Naive thymus-derived CD4-positive, alpha-beta T cell (primary cell): ENCODE results near the gene PTPRM. TPM values are rescaled to one million over a fixed set of nuclear protein-coding genes. Genes with fewer than 3 reads are reported as not detected.

Experiments
- ATAC-seq: fragments of 150-1000 bp; cut with Tn5 transposase; 2 replicates; pipeline ENCODE4 v1.10.0; 2021; ENCODE audit warnings: mild to moderate bottlenecking, moderate library complexity
- CTCF ChIA-PET: fragments of 350-600 bp; sonication (Branson Sonifier 250); formaldehyde crosslinking; loops from one replicate; lab custom pipeline; 2021; ENCODE audit warnings: antibody characterized with exemption; lab: Charles Lee
- POLR2A ChIA-PET: fragments of 350-600 bp; sonication (Branson Sonifier 250); formaldehyde crosslinking; loops from one replicate; lab custom pipeline; 2021; ENCODE audit warnings: antibody characterized with exemption, inconsistent platforms; lab: Charles Lee
- DNase-seq, 9 donors: peaks; one replicate each; pipeline versions ENCODE4 v3.0.0 to v3.0.0-alpha.2; 2020 to 2022; ENCODE audit warnings: mixed read lengths in 1 of 9
- H3K27ac ChIP-seq: one replicate; pipeline ENCODE4 v1.7.0; 2013; ENCODE audit warnings: mild to moderate bottlenecking, low read depth, low read length, moderate library complexity
- H3K27me3 ChIP-seq, 2 donors: one replicate each; pipeline ENCODE4 v1.7.0; 2013; ENCODE audit warnings: low read length in 2 of 2, mild to moderate bottlenecking in 2 of 2, moderate library complexity in 2 of 2; ENCODE audit not compliant: control insufficient read depth in 2 of 2, insufficient read depth in 2 of 2
- H3K36me3 ChIP-seq, 3 experiments: 1 replicate in 2 of 3; 2 replicates in 1 of 3; pipeline ENCODE4 v1.7.0; 2013; ENCODE audit warnings: low read length in 3 of 3, mild to moderate bottlenecking in 3 of 3, moderate library complexity in 1 of 3; ENCODE audit not compliant: insufficient read depth in 3 of 3, control insufficient read depth in 2 of 3
- H3K4me1 ChIP-seq, 2 donors: one replicate each; pipeline ENCODE4 v1.7.0; 2013; ENCODE audit warnings: low read length in 2 of 2, mild to moderate bottlenecking in 2 of 2, moderate library complexity in 1 of 2; ENCODE audit not compliant: control insufficient read depth in 2 of 2, insufficient read depth in 2 of 2
- H3K4me3 ChIP-seq: 2 replicates; pipeline ENCODE4 v1.7.0; 2013; ENCODE audit warnings: mild to moderate bottlenecking, low read length
- H3K9me3 ChIP-seq, 3 experiments: 1 replicate in 2 of 3; 2 replicates in 1 of 3; pipeline ENCODE4 v1.7.0; 2013; ENCODE audit warnings: low read length in 3 of 3; ENCODE audit not compliant: control insufficient read depth in 2 of 3
- H3K27ac Mint-ChIP-seq, 9 donors: one replicate each; pipeline ENCODE4 v1.8.0; 2020 to 2022; ENCODE audit warnings: mixed read lengths in 9 of 9, mild to moderate bottlenecking in 8 of 9, moderate library complexity in 5 of 9, inconsistent platforms in 2 of 9
- H3K27me3 Mint-ChIP-seq, 5 donors: one replicate each; pipeline ENCODE4 v1.8.0; 2021 to 2022; ENCODE audit warnings: mixed read lengths in 5 of 5, mild to moderate bottlenecking in 1 of 5
- H3K36me3 Mint-ChIP-seq, 5 donors: one replicate each; pipeline ENCODE4 v1.8.0; 2020 to 2022; ENCODE audit warnings: mixed read lengths in 5 of 5, mild to moderate bottlenecking in 3 of 5, inconsistent platforms in 1 of 5
- H3K4me1 Mint-ChIP-seq, 7 donors: one replicate each; pipeline ENCODE4 v1.8.0; 2020 to 2022; ENCODE audit warnings: mixed read lengths in 7 of 7, mild to moderate bottlenecking in 3 of 7, inconsistent platforms in 1 of 7
- H3K4me3 Mint-ChIP-seq, 10 donors: one replicate each; pipeline ENCODE4 v1.8.0; 2020 to 2022; ENCODE audit warnings: mild to moderate bottlenecking in 10 of 10, mixed read lengths in 10 of 10, moderate library complexity in 6 of 10, inconsistent platforms in 2 of 10
- H3K9me3 Mint-ChIP-seq, 11 donors: one replicate each; pipeline ENCODE4 v1.8.0; 2020 to 2022; ENCODE audit warnings: mixed read lengths in 11 of 11, mild to moderate bottlenecking in 4 of 11, inconsistent platforms in 1 of 11, moderate library complexity in 1 of 11
- intact Hi-C, 2 donors: fragments of 100-400 bp; cut with micrococcal nuclease; formaldehyde crosslinking; loops; one replicate each; pipeline ENCODE4 v1.15.1; 2023
- polyA plus RNA-seq, 2 donors: library from polyadenylated mRNA; unstranded; fragments of 300-500 nt; fragmentation: Illumina TruSeq; gene quantifications; one replicate each; pipeline ENCODE4 v1.2.3, GENCODE V29; 2021
- total RNA-seq, 6 experiments: library from RNA in 5 of 6; stranded (reverse) in 5 of 6; gene quantifications; 1 replicate in 5 of 6; 2 replicates in 1 of 6; pipeline ENCODE4 v1.2.3 and lab custom pipeline; 2021 to 2026

PTPRM gene
- total and polyA plus RNA-seq, 7 experiments from 2014 or later: 3.8 to 21.2 (median 8.4) TPM

DNA sequence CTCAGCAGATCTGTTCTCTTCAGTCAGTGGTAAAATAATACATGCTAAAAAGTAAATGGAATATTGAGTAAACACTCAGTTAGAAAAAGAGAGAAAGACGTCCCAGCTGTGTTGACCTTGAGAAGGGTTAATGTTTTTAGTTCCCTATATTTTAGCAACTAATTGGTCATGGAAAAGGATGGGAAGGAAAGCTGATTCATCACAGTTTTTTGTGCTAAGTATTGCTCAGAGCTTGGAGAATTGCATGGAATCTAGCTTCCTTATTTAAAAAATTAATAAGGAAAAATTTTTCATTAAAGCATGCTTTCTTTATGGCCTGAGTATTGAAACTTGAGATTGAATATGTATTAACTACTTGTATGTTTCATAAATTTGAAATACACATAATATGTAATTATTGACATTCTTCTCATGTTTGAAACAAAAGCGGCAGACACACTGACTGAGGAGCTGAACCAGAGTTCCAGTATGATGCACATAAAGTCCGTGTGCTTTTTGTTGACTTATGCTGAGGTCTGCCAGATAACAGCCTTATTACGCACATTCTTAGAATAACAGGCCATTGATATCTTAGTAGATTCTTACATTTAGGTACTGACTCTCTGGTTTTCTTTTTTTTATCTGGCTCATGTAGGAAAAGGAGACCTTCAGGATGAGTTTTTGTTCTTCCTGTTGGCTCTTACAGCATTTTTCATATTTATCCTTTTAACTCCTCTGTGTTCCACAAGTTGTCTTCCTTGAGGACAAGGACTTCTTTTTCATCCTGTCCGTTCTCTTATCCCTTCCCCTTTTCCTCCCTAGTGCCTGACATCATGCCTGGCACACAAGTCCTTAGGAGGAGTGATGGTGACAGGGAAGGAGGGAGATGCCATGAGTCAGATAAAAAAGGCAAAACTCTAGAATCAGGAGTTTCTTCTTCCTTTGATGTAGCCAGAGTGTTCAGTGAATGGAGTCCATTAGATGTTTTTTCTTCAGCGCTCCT is 194.1 kb downstream of the PTPRM start:
- CTCF ChIA-PET: no interaction called here

DNA sequence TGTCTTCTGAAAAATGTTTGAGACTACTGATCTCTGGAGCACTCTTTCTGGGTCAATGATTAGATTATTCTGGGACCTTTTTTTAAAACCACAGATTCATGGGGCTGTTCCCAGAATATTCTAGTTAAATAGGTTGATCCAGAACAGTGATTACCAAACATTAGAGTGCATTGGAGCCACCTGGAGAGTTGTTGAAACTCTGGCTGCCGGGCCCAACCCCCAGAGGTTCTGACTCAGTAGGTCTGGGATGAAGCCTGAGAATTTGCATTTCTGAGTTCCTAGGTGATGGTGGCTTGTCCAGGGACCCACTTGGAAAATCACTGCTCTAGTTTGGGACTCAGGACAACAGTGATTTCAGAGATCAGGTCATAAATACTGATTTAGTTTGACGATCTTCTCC is 197.3 kb downstream of the PTPRM start:
- no peaks in the 10 kb centered on the region for H3K9me3 ChIP-seq
- no peak overlapping the region for H3K27ac ChIP-seq
- DNase-seq (no peak), ATAC-seq (no peak)
- Mint-ChIP-seq H3K4me1 (no peaks in the 10 kb centered on the region), H3K27me3 (no peaks in the 10 kb centered on the region), H3K36me3 (no peaks in the 10 kb centered on the region), H3K4me3 (no peak overlapping the region), H3K9me3 (peaks cover 0 to 7% (median 0%) of the 10 kb centered on the region in 11 donors), H3K27ac (no peak overlapping the region)
- intact Hi-C loops: no loop called here
- ChIA-PET POLR2A (no interaction called here), CTCF (no interaction called here)
- no peaks in the 10 kb centered on the region for H3K36me3 ChIP-seq
- H3K4me1 ChIP-seq: no peaks in the 10 kb centered on the region
- no peak overlapping the region for H3K4me3 ChIP-seq
- no peaks in the 10 kb centered on the region for H3K27me3 ChIP-seq

More for the DNA sequence above, 194.1 kb downstream of the PTPRM start:
- Mint-ChIP-seq H3K4me3 (no peak overlapping the region), H3K36me3 (no peaks in the 10 kb centered on the region), H3K27me3 (no peaks in the 10 kb centered on the region), H3K27ac (no peak overlapping the region), H3K9me3 (peaks cover 0 to 7% (median 0%) of the 10 kb centered on the region in 11 donors), H3K4me1 (no peaks in the 10 kb centered on the region)
- H3K9me3 ChIP-seq: no peaks in the 10 kb centered on the region
- no peaks in the 10 kb centered on the region for H3K27me3 ChIP-seq
- no peak for ATAC-seq
- intact Hi-C loops: no loop called here
- H3K4me3 ChIP-seq: no peak overlapping the region
- POLR2A ChIA-PET: no interaction called here
- no peak overlapping the region for H3K27ac ChIP-seq
- no peak for DNase-seq
- no peaks in the 10 kb centered on the region for H3K36me3 ChIP-seq
- no peaks in the 10 kb centered on the region for H3K4me1 ChIP-seq

DNA sequence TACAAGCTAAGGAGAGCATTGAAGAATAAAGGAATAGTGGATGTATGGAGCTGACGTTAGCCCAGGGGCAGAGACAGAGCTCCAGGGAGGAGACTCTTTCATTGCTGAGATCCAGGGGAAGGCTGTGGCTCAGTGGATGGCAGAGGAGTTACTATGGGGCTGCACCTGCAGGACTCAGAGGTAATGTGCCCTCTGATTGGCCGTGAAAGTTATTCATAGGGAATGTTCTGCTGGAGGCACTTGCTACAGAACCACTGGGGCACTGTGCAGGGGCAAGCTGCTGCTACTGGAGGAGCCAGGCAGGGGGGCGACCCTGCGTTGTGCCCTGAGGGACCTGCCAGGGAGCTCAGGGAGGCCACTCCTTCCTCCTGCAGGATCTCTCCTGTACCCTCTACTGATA is 199.2 kb downstream of the PTPRM start:
- H3K4me3 Mint-ChIP-seq: no peak overlapping the region
- DNase-seq (no peak), ATAC-seq (no peak)
- no peaks in the 10 kb centered on the region for H3K27me3 ChIP-seq
- ChIA-PET POLR2A (no interaction called here), CTCF (no interaction called here)
- H3K4me3 ChIP-seq: no peak overlapping the region
- no peak overlapping the region for H3K27ac ChIP-seq
- H3K9me3 ChIP-seq: no peaks in the 10 kb centered on the region
- H3K27ac Mint-ChIP-seq: no peak overlapping the region
- H3K36me3 ChIP-seq: no peaks in the 10 kb centered on the region
- peaks cover 0 to 7% (median 0%) of the 10 kb centered on the region in 11 donors for H3K9me3 Mint-ChIP-seq
- no peaks in the 10 kb centered on the region for H3K27me3 Mint-ChIP-seq
- no peaks in the 10 kb centered on the region for H3K36me3 Mint-ChIP-seq
- intact Hi-C loops: no loop called here
- H3K4me1 Mint-ChIP-seq: no peaks in the 10 kb centered on the region
- no peaks in the 10 kb centered on the region for H3K4me1 ChIP-seq

DNA sequence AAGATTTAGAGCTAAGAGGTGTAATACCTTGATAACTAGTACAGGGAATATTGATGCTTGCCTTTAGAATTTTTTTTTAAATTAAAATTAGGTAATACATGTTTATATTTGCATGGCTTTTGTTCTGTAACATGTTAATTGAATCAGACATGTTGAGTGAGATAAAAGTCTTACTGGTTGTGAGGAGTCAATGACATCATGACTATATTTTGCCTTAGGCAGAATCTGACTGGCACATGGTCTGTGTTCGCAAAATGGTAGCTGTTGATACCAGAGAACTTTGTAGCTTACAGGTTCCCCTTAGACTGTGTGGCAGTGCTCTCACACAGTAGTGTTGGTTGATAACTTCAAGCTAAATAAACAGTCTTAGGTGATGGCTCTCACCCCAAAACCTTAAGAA is 199.7 kb downstream of the PTPRM start:
- H3K27me3 Mint-ChIP-seq: no peaks in the 10 kb centered on the region
- no peaks in the 10 kb centered on the region for H3K36me3 ChIP-seq
- intact Hi-C loops: no loop called here
- H3K4me1 Mint-ChIP-seq: no peaks in the 10 kb centered on the region
- H3K4me3 Mint-ChIP-seq: no peak overlapping the region
- no peaks in the 10 kb centered on the region for H3K9me3 ChIP-seq
- ChIA-PET CTCF (no interaction called here), POLR2A (no interaction called here)
- peaks cover 0 to 3% (median 0%) of the 10 kb centered on the region in 11 donors for H3K9me3 Mint-ChIP-seq
- no peak overlapping the region for H3K4me3 ChIP-seq
- no peaks in the 10 kb centered on the region for H3K27me3 ChIP-seq
- H3K4me1 ChIP-seq: no peaks in the 10 kb centered on the region
- no peak overlapping the region for H3K27ac ChIP-seq
- H3K27ac Mint-ChIP-seq: no peak overlapping the region
- no peak for ATAC-seq
- no peak for DNase-seq
- no peaks in the 10 kb centered on the region for H3K36me3 Mint-ChIP-seq

GRCh38 chr18:7770908-7771307 is 203.8 kb downstream of the PTPRM start:
- no peak for DNase-seq
- no peaks in the 10 kb centered on the region for H3K36me3 ChIP-seq
- no peaks in the 10 kb centered on the region for H3K9me3 ChIP-seq
- H3K27me3 Mint-ChIP-seq: no peaks in the 10 kb centered on the region
- intact Hi-C loops: no loop called here
- H3K4me3 ChIP-seq: no peak overlapping the region
- H3K4me1 Mint-ChIP-seq: peaks cover 0 to 3% (median 0%) of the 10 kb centered on the region in 7 donors
- ATAC-seq: no peak
- H3K36me3 Mint-ChIP-seq: no peaks in the 10 kb centered on the region
- no peaks in the 10 kb centered on the region for H3K27me3 ChIP-seq
- CTCF ChIA-PET: no interaction called here
- POLR2A ChIA-PET: no interaction called here
- H3K4me3 Mint-ChIP-seq: no peak overlapping the region
- H3K27ac ChIP-seq: no peak overlapping the region
- H3K27ac Mint-ChIP-seq: no peak overlapping the region
- peaks cover 0 to 7% (median 0%) of the 10 kb centered on the region in 11 donors for H3K9me3 Mint-ChIP-seq
- no peaks in the 10 kb centered on the region for H3K4me1 ChIP-seq

DNA sequence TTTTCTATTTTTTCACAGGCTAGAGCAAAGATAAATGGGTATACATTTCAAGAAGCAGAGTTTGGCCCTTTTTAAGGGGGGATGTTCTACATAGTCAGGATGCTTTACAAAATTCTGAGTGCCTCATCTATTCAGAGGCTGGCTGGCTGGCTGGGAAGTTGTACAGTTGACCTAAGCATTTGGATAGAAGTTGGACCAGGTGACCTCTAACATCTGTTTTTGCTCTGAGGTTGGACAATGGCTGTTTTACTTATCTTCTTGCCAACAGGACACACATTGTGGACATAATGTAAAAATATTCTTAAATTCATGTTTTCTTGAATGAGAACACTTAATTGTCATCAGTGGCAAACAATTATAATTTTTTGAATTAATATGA is 205.4 kb downstream of the PTPRM start:
- Mint-ChIP-seq H3K9me3 (peaks cover 0 to 7% (median 0%) of the 10 kb centered on the region in 11 donors), H3K27me3 (no peaks in the 10 kb centered on the region), H3K4me3 (no peak overlapping the region), H3K36me3 (no peaks in the 10 kb centered on the region), H3K27ac (no peak overlapping the region), H3K4me1 (peaks cover 0 to 3% (median 0%) of the 10 kb centered on the region in 7 donors)
- Histone ChIP-seq H3K36me3 (no peaks in the 10 kb centered on the region), H3K4me1 (no peaks in the 10 kb centered on the region), H3K4me3 (no peak overlapping the region), H3K9me3 (no peaks in the 10 kb centered on the region), H3K27me3 (no peaks in the 10 kb centered on the region), H3K27ac (no peak overlapping the region)
- DNase-seq (no peak), ATAC-seq (no peak)
- ChIA-PET POLR2A (no interaction called here), CTCF (interaction anchor here (0.7 kb wide), 1 partner anchor 347 kb away, joined by 3 read pairs; no protein-coding TSS in a partner anchor)
- intact Hi-C loops: no loop called here

DNA sequence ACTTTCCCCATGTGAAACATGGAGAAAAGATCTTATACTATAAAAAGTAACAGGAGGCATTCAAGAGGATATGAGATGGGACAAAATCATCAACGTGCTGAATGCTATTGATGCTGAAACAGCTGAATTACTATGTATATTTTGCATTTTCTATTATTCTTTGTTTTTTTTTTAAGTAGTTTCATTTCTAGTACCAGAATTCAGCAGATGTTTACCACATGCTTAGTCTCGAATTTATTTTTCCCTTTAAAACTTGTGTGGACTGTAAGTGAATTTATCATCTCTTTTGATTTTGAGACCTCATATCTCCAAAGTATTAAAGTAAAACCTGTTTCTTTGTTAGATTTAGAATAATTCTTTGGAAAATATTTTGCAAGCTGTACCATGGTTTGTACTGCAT is 205.8 kb downstream of the PTPRM start:
- no peak for ATAC-seq

More for the DNA sequence above, 205.8 kb downstream of the PTPRM start:
- Histone ChIP-seq H3K27ac (no peak overlapping the region), H3K4me3 (no peak overlapping the region), H3K27me3 (no peaks in the 10 kb centered on the region), H3K36me3 (no peaks in the 10 kb centered on the region), H3K4me1 (no peaks in the 10 kb centered on the region), H3K9me3 (no peaks in the 10 kb centered on the region)
- Mint-ChIP-seq H3K4me1 (peaks cover 0 to 3% (median 0%) of the 10 kb centered on the region in 7 donors), H3K27me3 (no peaks in the 10 kb centered on the region), H3K4me3 (no peak overlapping the region), H3K36me3 (no peaks in the 10 kb centered on the region), H3K9me3 (peaks cover 0 to 7% (median 0%) of the 10 kb centered on the region in 11 donors), H3K27ac (no peak overlapping the region)
- CTCF ChIA-PET: no interaction called here
- DNase-seq: no peak
- intact Hi-C loops: no loop called here
- POLR2A ChIA-PET: no interaction called here
